Hepatocyte (in vitro differentiated cells): ENCODE data around the gene AP1G2. TPM values are rescaled to one million over a fixed set of nuclear protein-coding genes. Genes with fewer than 3 reads are reported as not detected.

Experiments used
- DNase-seq: peaks from one replicate; pipeline ENCODE4 v3.0.0-alpha.2; 2016; ENCODE audit warnings: low spot score
- H2AFZ ChIP-seq: fragments of 200-600 bp; sonication (generic); 2 replicates; pipeline ENCODE4 v1.6.0; 2016; ENCODE audit warnings: antibody characterized with exemption, mild to moderate bottlenecking
- H3K27ac ChIP-seq: fragments of 200-600 bp; sonication (generic); 2 replicates; pipeline ENCODE4 v1.5.1; 2016; ENCODE audit warnings: mild to moderate bottlenecking
- H3K27me3 ChIP-seq: fragments of 200-600 bp; sonication (generic); 2 replicates; pipeline ENCODE4 v1.6.1; 2016
- H3K36me3 ChIP-seq: fragments of 200-600 bp; sonication (generic); replicated peaks from 2 replicates; pipeline ENCODE4 v1.5.1; 2016; ENCODE audit warnings: low read depth; ENCODE audit not compliant: insufficient read depth
- H3K4me1 ChIP-seq: fragments of 200-600 bp; sonication (generic); 2 replicates; pipeline ENCODE4 v1.5.1; 2016; ENCODE audit warnings: mild to moderate bottlenecking, moderate library complexity; ENCODE audit not compliant: insufficient read depth
- H3K4me2 ChIP-seq: fragments of 200-600 bp; sonication (generic); 2 replicates; pipeline ENCODE4 v1.6.0; 2016
- H3K4me3 ChIP-seq: fragments of 200-600 bp; sonication (generic); 2 replicates; pipeline ENCODE4 v1.5.1; 2016; ENCODE audit warnings: mild to moderate bottlenecking
- H3K79me2 ChIP-seq: fragments of 200-600 bp; sonication (generic); 2 replicates; pipeline ENCODE4 v1.6.0; 2017; ENCODE audit warnings: mild to moderate bottlenecking
- H3K9me2 ChIP-seq: fragments of 200-600 bp; sonication (generic); replicated peaks from 2 replicates; pipeline ENCODE4 v1.6.0; 2017; ENCODE audit warnings: mild to moderate bottlenecking; ENCODE audit not compliant: insufficient read depth
- H3K9me3 ChIP-seq: fragments of 200-600 bp; sonication (generic); 2 replicates; pipeline ENCODE4 v1.5.1; 2016; ENCODE audit warnings: low read depth, mild to moderate bottlenecking
- H4K20me1 ChIP-seq: fragments of 200-600 bp; sonication (generic); 2 replicates; pipeline ENCODE4 v1.6.0; 2016; ENCODE audit warnings: mild to moderate bottlenecking; ENCODE audit not compliant: insufficient read depth, poor library complexity, severe bottlenecking
- CTCF ChIP-seq: fragments of 200-600 bp; sonication (generic); IDR thresholded peaks from 2 replicates; pipeline ENCODE4 v1.5.1; 2016; ENCODE audit warnings: antibody characterized with exemption, mild to moderate bottlenecking; ENCODE audit not compliant: poor library complexity
- EZH2 ChIP-seq: fragments of 200-600 bp; sonication (generic); IDR thresholded peaks from 2 replicates; pipeline ENCODE4 v1.6.1; 2016; ENCODE audit warnings: antibody characterized with exemption, mild to moderate bottlenecking, borderline replicate concordance
- EZH2phosphoT487 ChIP-seq: fragments of 200-600 bp; sonication (generic); IDR thresholded peaks from one replicate; pipeline ENCODE4 v1.6.1; 2018; ENCODE audit warnings: antibody characterized with exemption, mild to moderate bottlenecking, low read depth, moderate library complexity; ENCODE audit not compliant: unreplicated experiment, severe bottlenecking
- WGBS: methylation state at CpG from one replicate; pipeline ENCODE4 v1.1.6; 2016; ENCODE audit warnings: low lambda C conversion rate; ENCODE audit errors: missing lambda C conversion rate; 5-methylcytosine and 5-hydroxymethylcytosine counted together
- polyA plus RNA-seq: library from polyadenylated mRNA; unstranded; fragments of >200 nt; fragmentation: Nextera tagmentation; extraction: Ambion mirVana; gene quantifications from 2 replicates; pipeline ENCODE4 v1.2.1, GENCODE V29; 2016
- total RNA-seq: library from RNA; depleted of rRNA; stranded (reverse); fragments of >200 nt; gene quantifications from 2 replicates; pipeline ENCODE4 v1.2.3, GENCODE V29; 2014

AP1G2 gene
- total and polyA plus RNA-seq, 2 experiments from 2014 or later = 87.5 to 191 TPM

- Histone ChIP-seq H3K79me2 (no peaks in the 10 kb centered on the region), H3K4me2 (peak overlapping the region; percentile 82), H3K27me3 (peaks cover 67% of the 10 kb centered on the region), H2AFZ (no peak overlapping the region), H3K9me3 (no peaks in the 10 kb centered on the region), H3K4me3 (no peak overlapping the region), H3K4me1 (peaks cover 10% of the 10 kb centered on the region), H3K27ac (no peak overlapping the region), H3K9me2 (no peaks in the 10 kb centered on the region), H3K36me3 (no peaks in the 10 kb centered on the region), H4K20me1 (no peaks in the 10 kb centered on the region)
- peak; percentile 10 for DNase-seq
- TF ChIP-seq CTCF (no peak), EZH2phosphoT487 (no peak)
- 10% methylated on average over 15 of the region's 24 CpGs for WGBS
These were observed 10.3 kb upstream of the AP1G2 start for GRCh38 chr14:23577710-23578392.

GRCh38 chr14:23577004-23577681, 9.6 kb upstream of the AP1G2 start:
- Histone ChIP-seq H3K36me3 (no peaks in the 10 kb centered on the region), H3K4me1 (peaks cover 10% of the 10 kb centered on the region), H3K4me3 (no peak overlapping the region), H3K27me3 (peaks cover 67% of the 10 kb centered on the region), H3K9me2 (no peaks in the 10 kb centered on the region), H4K20me1 (no peaks in the 10 kb centered on the region), H3K79me2 (no peaks in the 10 kb centered on the region), H3K4me2 (peak overlapping the region; percentile 82), H2AFZ (peak overlapping the region; percentile 58), H3K27ac (no peak overlapping the region), H3K9me3 (no peaks in the 10 kb centered on the region)
- 3% methylated on average over 10 of the region's 67 CpGs for WGBS
- peak; percentile 18 for DNase-seq
- TF ChIP-seq EZH2phosphoT487 = no peak
- TF ChIP-seq EZH2 = peak; percentile 10

- Histone ChIP-seq H3K4me2 (no peak overlapping the region), H3K9me3 (no peaks in the 10 kb centered on the region), H3K79me2 (no peaks in the 10 kb centered on the region), H3K4me1 (peaks cover 12% of the 10 kb centered on the region), H3K27ac (no peak overlapping the region), H2AFZ (no peak overlapping the region), H3K36me3 (no peaks in the 10 kb centered on the region), H3K4me3 (no peak overlapping the region), H4K20me1 (no peaks in the 10 kb centered on the region), H3K27me3 (peaks cover 53% of the 10 kb centered on the region), H3K9me2 (no peaks in the 10 kb centered on the region)
- 76% methylated on average over 5 of the region's 5 CpGs for WGBS
- peak; percentile 2 for DNase-seq
- TF ChIP-seq EZH2phosphoT487 (no peak), EZH2 (no peak), CTCF (no peak)
These were observed 5.9 kb upstream of the AP1G2 start for GRCh38 chr14:23573384-23574015.

GRCh38 chr14:23572836-23573235, 5.2 kb upstream of the AP1G2 start:
- TF ChIP-seq CTCF (no peak), EZH2phosphoT487 (no peak), EZH2 (no peak)
- peaks cover 18% of the 10 kb centered on the region for H3K4me1 ChIP-seq
- H4K20me1 ChIP-seq = no peaks in the 10 kb centered on the region
- no peak overlapping the region for H3K4me2 ChIP-seq
- H2AFZ ChIP-seq = no peak overlapping the region
- no peak overlapping the region for H3K27ac ChIP-seq
- no peak overlapping the region for H3K4me3 ChIP-seq
- WGBS = 72% methylated on average over 4 of the region's 4 CpGs
- DNase-seq = peak; percentile 1
- peaks cover 47% of the 10 kb centered on the region for H3K27me3 ChIP-seq
- H3K9me2 ChIP-seq = no peaks in the 10 kb centered on the region
- H3K79me2 ChIP-seq = no peaks in the 10 kb centered on the region
- no peaks in the 10 kb centered on the region for H3K9me3 ChIP-seq
- no peaks in the 10 kb centered on the region for H3K36me3 ChIP-seq
